GM12878 (cell line): ENCODE data around the gene CAPZB. TPM values are rescaled to one million over a fixed set of nuclear protein-coding genes. Genes with fewer than 3 reads are reported as not detected.

Experiments used
- ATAC-seq: fragments of 200-7000 bp; cut with Tn5 transposase; 3 replicates; pipeline ENCODE4 v1.9.1; 2020; ENCODE audit warnings: mild to moderate bottlenecking, moderate library complexity
- BruUV-seq: library from RNA; stranded (reverse); fragments of 400-500 nt; replicated peaks from 2 replicates; lab custom pipeline; 2021; lab: Mats Ljungman, UMichigan
- CTCF ChIA-PET: fragments of 300-600 bp; sonication (Branson Sonifier 250); formaldehyde crosslinking; extraction: SDS; loops from one replicate; lab custom pipeline; 2021; ENCODE audit warnings: inconsistent platforms; lab: Yijun Ruan, JAX
- POLR2A ChIA-PET: fragments of 350-600 bp; formaldehyde crosslinking; extraction: SDS; loops from one replicate; lab custom pipeline; 2021; ENCODE audit warnings: inconsistent platforms; lab: Charles Lee
- RAD21 ChIA-PET: fragments of 300-600 bp; sonication (Branson Sonifier 250); formaldehyde crosslinking; loops from one replicate; lab custom pipeline; 2023; ENCODE audit warnings: antibody characterized with exemption; ENCODE audit not compliant: unreplicated experiment; lab: Charles Lee
- SMC1A ChIA-PET: fragments of 300-600 bp; sonication (Branson Sonifier 250); formaldehyde crosslinking; loops from one replicate; lab custom pipeline; 2023; ENCODE audit not compliant: unreplicated experiment, uncharacterized antibody; lab: Charles Lee
- DNase-seq: peaks from one replicate; pipeline ENCODE4 v3.0.0-alpha.2; 2011; ENCODE audit warnings: low read depth, low spot score
- FAIRE-seq: peaks from 3 replicates; lab custom pipeline; 2011; peaks lifted over from hg19 to GRCh38; lab: Jason Lieb, UNC
- H2AFZ ChIP-seq: 2 replicates; pipeline ENCODE4 v1.6.0; 2011; ENCODE audit warnings: low read depth, low read length, control low read depth; ENCODE audit not compliant: control insufficient read depth
- H3K27ac ChIP-seq: 2 replicates; pipeline ENCODE4 v1.5.1; 2011; ENCODE audit warnings: control low read depth; ENCODE audit not compliant: control insufficient read depth, insufficient read depth
- H3K27me3 ChIP-seq, 2 experiments: replicated peaks in 1 of 2; 2 replicates each; pipeline versions ENCODE4 v1.6.0 to v1.6.1; 2011; ENCODE audit warnings: low read length in 1 of 2; ENCODE audit not compliant: control insufficient read depth in 2 of 2, insufficient read depth in 2 of 2
- H3K36me3 ChIP-seq, 2 experiments: 2 replicates each; pipeline ENCODE4 v1.5.1; 2011; ENCODE audit warnings: low read length in 1 of 2; ENCODE audit not compliant: control insufficient read depth in 2 of 2, insufficient read depth in 2 of 2
- H3K4me1 ChIP-seq: 2 replicates; pipeline ENCODE4 v1.6.1; 2011; ENCODE audit warnings: mild to moderate bottlenecking, low read length, moderate library complexity, mixed read lengths; ENCODE audit not compliant: control insufficient read depth, insufficient read depth
- H3K4me2 ChIP-seq: 2 replicates; pipeline ENCODE4 v1.6.0; 2011; ENCODE audit warnings: control low read depth; ENCODE audit not compliant: control insufficient read depth, insufficient read depth
- H3K4me3 ChIP-seq: fragments of 200-600 bp; sonication (generic); 2 replicates; pipeline ENCODE4 v1.5.1; 2016
- H3K79me2 ChIP-seq: 2 replicates; pipeline ENCODE4 v1.6.0; 2011; ENCODE audit warnings: low read length; ENCODE audit not compliant: control insufficient read depth, insufficient read depth
- H3K9ac ChIP-seq: 2 replicates; pipeline ENCODE4 v1.8.0; 2011; ENCODE audit warnings: low read length, control low read depth, mixed read lengths; ENCODE audit not compliant: control insufficient read depth, insufficient read depth
- H3K9me3 ChIP-seq: replicated peaks from 3 replicates; pipeline ENCODE4 v1.5.1; 2011; ENCODE audit warnings: mild to moderate bottlenecking, low read length; ENCODE audit not compliant: control insufficient read depth, insufficient read depth
- H4K20me1 ChIP-seq: 2 replicates; pipeline ENCODE4 v1.6.0; 2011; ENCODE audit not compliant: control insufficient read depth, insufficient read depth
- EP300 ChIP-seq, 2 experiments: fragments of 150-350 bp in 1 of 2; IDR thresholded peaks; 2 replicates each; pipeline ENCODE4 v1.6.1; 2011 to 2012; ENCODE audit warnings: low read depth in 2 of 2, low read length in 2 of 2, borderline replicate concordance in 1 of 2, improper control_type of control experiment in 1 of 2, inconsistent platforms in 1 of 2; ENCODE audit not compliant: control insufficient read depth in 1 of 2
- JUNB ChIP-seq: IDR thresholded peaks from 2 replicates; pipeline ENCODE4 v1.6.1; 2016; ENCODE audit warnings: antibody characterized with exemption, mild to moderate bottlenecking
- POLR2A ChIP-seq: IDR thresholded peaks from 2 replicates; pipeline ENCODE4 v1.6.1; 2011; ENCODE audit warnings: low read depth, mild to moderate bottlenecking, low read length
- WRNIP1 ChIP-seq: IDR thresholded peaks from 2 replicates; pipeline ENCODE4 v1.6.1; 2011; ENCODE audit warnings: low read depth, low read length, improper control_type of control experiment, borderline replicate concordance
- WGBS: methylation state at CpG from one replicate; pipeline ENCODE4 v1.1.6; 2016; ENCODE audit warnings: low lambda C conversion rate; ENCODE audit not compliant: insufficient replicate concordance, insufficient coverage; ENCODE audit errors: missing lambda C conversion rate; 5-methylcytosine and 5-hydroxymethylcytosine counted together
- in situ Hi-C: fragments of 300-500 bp; cut with MboI; formaldehyde crosslinking; loops from 9 replicates; pipeline ENCODE4 v1.14.3; 2018; ENCODE audit warnings: mixed read lengths
- intact Hi-C: fragments of 100-400 bp; cut with micrococcal nuclease; formaldehyde crosslinking; loops from one replicate; pipeline ENCODE4 v1.14.2; 2022; ENCODE audit not compliant: unreplicated experiment
- polyA plus RNA-seq, 11 experiments: library from polyadenylated mRNA; depleted of rRNA in 4 of 11; unstranded in 6 of 11; stranded (reverse) in 5 of 11; fragments of >200 nt; fragmentation: Nextera tagmentation in 4 of 11; fragmentation: Illumina TruSeq in 1 of 11; extraction: Ambion mirVana in 4 of 11; extraction: Trizol in 1 of 11; gene quantifications; 1 replicate in 1 of 11; 2 replicates in 10 of 11; pipeline versions ENCODE4 v1.2.1 to v1.2.3, GENCODE V29; 2011 to 2016; ENCODE audit warnings: inconsistent platforms in 2 of 11, missing spikeins in 2 of 11, low read depth in 1 of 11
- total RNA-seq, 4 experiments: library from RNA; depleted of rRNA in 3 of 4; stranded (reverse); fragments of >200 nt in 3 of 4; fragmentation: Illumina TruSeq in 1 of 4; extraction: Trizol in 1 of 4; gene quantifications; 2 replicates each; pipeline versions ENCODE4 v1.2.1 to v1.2.3, GENCODE V29; 2013 to 2021

The CAPZB gene
- total and polyA plus RNA-seq, 10 of the 15 experiments (the other 5 are each of a cell fraction or from before 2014, with no cell fraction given), result 104 to 454 (median 213) TPM

GRCh38 chr1:19373211-19374082 lies 111.9 kb downstream of the CAPZB start:
- ATAC-seq (no peak), FAIRE-seq (no peak)
- CTCF ChIA-PET, result no interaction called here
- intact Hi-C loops, result no loop called here
- Histone ChIP-seq H4K20me1 (peaks cover 3% of the 10 kb centered on the region; the same call in 1 of the 2 replicates), H3K9me3 (no peaks in the 10 kb centered on the region), H3K4me3 (no peak overlapping the region), H3K27me3 (no peaks in the 10 kb centered on the region), H3K36me3 (peaks cover 22 to 38% of the 10 kb centered on the region in 2 experiments), H3K4me2 (no peak overlapping the region)
- in situ Hi-C loops, result no loop called here
- RAD21 ChIA-PET, result no interaction called here
- TF ChIP-seq POLR2A (0 out of 2 replicates have a peak, but pooled peaks have one; percentile 6), EP300 (IDR thresholded peaks at IDR 0.05; ENCODE audit: borderline replicate concordance in 1 of 2, control insufficient read depth in 1 of 2, low read depth in 2 of 2, low read length in 2 of 2) (no peak)
- TF ChIP-seq, all 136 proteins: peak for 1
- Histone ChIP-seq H2AFZ (no peak overlapping the region), H3K27ac (no peak overlapping the region), H3K4me1 (no peaks in the 10 kb centered on the region), H3K9ac (no peak overlapping the region), H3K79me2 (no peaks in the 10 kb centered on the region)
- DNase-seq, result no peak
- BruUV-seq, result no TSS peak
- WGBS, result 93% methylated on average over 15 of the region's 15 CpGs
- SMC1A ChIA-PET, result no interaction called here
- POLR2A ChIA-PET, result no interaction called here

- H4K20me1 ChIP-seq, result peaks cover 3% of the 10 kb centered on the region; the same call in 1 of the 2 replicates
- H3K4me1 ChIP-seq, result no peaks in the 10 kb centered on the region
- SMC1A ChIA-PET, result no interaction called here
- H3K4me2 ChIP-seq, result no peak overlapping the region
- no TSS peak for BruUV-seq
- no peak for FAIRE-seq
- ATAC-seq, result no peak
- no peaks in the 10 kb centered on the region for H3K79me2 ChIP-seq
- no peaks in the 10 kb centered on the region for H3K27me3 ChIP-seq
- intact Hi-C loops, result no loop called here
- H3K9ac ChIP-seq, result no peak overlapping the region
- POLR2A ChIA-PET, result no interaction called here
- no peak for DNase-seq
- TF ChIP-seq WRNIP1 (no peak), JUNB (no peak)
- TF ChIP-seq, all 136 proteins: peak for 0
- in situ Hi-C loops, result no loop called here
- H3K27ac ChIP-seq, result no peak overlapping the region
- RAD21 ChIA-PET, result no interaction called here
- H2AFZ ChIP-seq, result no peak overlapping the region
- no peaks in the 10 kb centered on the region for H3K9me3 ChIP-seq
- no peak overlapping the region for H3K4me3 ChIP-seq
- peaks cover 20 to 30% of the 10 kb centered on the region in 2 experiments for H3K36me3 ChIP-seq
- CTCF ChIA-PET, result no interaction called here
- 84% methylated on average over 7 of the region's 7 CpGs for WGBS
These were observed 112.7 kb downstream of the CAPZB start for GRCh38 chr1:19372602-19373001.
